NCI-H128 (cell line): ENCODE results near the gene SPOCK2.

Source experiments
- DNase-seq: peaks from one replicate; lab custom pipeline; 2025; ENCODE audit not compliant: unreplicated experiment; lab: John Stamatoyannopoulos, UW

The SPOCK2 gene

DNA sequence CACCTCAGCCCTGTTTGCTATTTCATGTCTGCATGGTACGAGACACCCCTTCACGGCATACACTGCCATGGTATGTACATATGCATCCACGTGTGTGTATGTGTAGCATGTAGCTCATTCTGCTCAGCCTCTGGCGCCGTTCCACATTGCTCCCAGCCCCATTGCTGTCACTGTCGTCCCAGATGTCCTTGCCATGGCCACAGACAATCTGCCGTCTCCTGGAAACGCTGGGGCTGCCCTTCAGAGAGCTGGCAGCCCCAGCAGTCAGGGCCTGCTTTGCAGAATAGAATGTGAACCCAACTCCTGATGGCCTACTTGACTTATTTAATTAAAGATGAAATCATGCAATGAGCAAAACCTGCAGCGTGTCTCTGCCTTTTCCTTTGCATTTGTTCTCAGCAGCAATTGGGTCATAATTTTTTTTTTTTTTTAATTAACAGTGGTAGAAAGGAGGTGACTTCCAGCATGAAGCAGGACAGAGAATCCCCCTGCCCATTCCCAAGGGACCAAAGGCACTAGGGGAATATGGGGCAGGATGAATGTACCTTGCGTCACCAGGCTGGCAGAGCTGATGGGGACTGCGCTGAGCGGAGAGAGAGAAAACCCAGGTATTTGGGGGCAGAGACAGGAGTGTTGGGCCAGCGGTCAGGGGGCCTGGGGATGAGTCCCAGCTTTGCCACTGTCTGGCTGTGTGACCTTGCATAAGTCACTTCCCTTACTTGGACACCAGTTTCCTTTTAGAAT is 75.0 kb downstream of the SPOCK2 start:
- no peak for DNase-seq

DNA sequence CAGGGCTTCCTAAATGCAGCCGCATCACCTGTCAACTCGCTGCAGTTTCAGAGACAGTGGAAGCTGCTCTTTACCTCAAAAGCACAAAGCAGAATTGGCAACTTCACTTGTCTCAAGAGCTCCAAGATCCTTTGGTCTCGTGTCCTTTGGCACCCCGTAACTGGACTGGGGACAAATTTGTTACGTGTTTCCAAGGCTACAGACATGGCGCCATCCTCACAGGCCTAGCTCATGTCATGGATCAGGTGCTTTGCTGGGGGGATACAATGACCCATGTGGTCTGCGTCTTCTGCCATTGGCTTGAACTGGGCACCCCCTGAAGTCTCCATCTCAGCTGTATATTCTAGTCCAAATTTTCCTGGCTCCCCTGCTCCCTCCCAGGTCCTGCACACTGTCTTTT is 75.6 kb downstream of the SPOCK2 start:
- DNase-seq = no peak

DNA sequence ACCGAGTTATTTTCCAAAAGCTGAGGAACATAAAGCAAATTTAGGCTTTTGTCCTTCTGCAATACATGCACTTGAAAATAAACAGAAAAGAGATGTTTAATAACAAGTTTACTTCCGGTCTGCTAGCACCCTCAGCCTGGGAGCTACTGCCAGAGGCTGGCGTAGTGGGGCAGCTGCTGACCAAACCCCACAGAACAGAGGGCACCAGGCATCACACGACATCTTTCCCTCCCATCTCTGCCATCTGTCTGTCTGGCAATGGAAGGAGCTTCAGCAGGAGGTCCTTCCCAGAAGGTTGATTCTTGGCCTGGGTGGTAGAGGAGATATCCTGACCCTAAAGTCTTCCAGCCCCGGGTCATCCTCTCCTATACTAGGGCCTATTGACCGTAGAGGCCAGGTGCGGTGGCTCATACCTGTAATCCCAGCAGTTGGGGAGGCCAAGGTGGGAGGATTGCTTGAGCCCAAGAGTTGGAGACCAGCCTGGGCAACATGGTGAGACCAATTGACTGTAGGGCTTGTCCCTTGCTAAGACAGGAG is 76.3 kb downstream of the SPOCK2 start:
- no peak for DNase-seq

DNA sequence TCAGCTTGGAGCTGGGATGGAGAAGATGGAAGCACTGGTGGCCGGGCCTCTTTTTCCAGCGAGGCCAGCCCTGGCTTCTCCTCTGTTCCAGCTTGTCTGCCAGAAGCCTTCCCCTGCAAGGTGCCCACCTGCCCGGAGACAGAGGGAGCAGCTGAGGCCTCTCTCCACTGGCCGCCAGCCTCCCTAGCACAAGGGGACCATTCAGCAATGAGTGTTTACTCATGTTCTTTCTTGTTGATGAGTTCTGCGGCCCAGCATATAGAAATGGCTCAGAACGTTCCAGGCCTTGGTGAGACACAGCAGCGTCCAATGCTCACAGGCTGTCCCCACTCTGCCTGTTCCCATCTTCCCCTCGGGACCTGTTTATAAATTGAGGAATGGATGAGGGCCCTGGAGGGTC is 76.9 kb downstream of the SPOCK2 start:
- no peak for DNase-seq

GRCh38 chr10:72011016-72011415 is 77.3 kb downstream of the SPOCK2 start:
- no peak for DNase-seq

GRCh38 chr10:72010234-72010973 is 77.9 kb downstream of the SPOCK2 start:
- no peak for DNase-seq

GRCh38 chr10:72009425-72010081 is 78.8 kb downstream of the SPOCK2 start:
- no peak for DNase-seq

GRCh38 chr10:72009051-72009424 is 79.3 kb downstream of the SPOCK2 start:
- no peak for DNase-seq
